Aorta (tissue), 5 donors: ENCODE data around the gene PKNOX2. TPM values are rescaled to one million over a fixed set of nuclear protein-coding genes. Genes with fewer than 3 reads are reported as not detected.

Source experiments
- ATAC-seq: fragments of 200-7000 bp; cut with Tn5 transposase; one replicate; pipeline ENCODE4 v1.9.1; 2022; ENCODE audit warnings: moderate library complexity; ENCODE audit not compliant: low FRiP score
- DNase-seq, 2 donors: peaks; one replicate each; pipeline ENCODE4 v3.0.0-alpha.2; 2020
- H3K27ac ChIP-seq, 2 donors: one replicate each; pipeline ENCODE4 v1.5.1; 2013; ENCODE audit warnings: low read length in 2 of 2, mild to moderate bottlenecking in 2 of 2, moderate library complexity in 2 of 2, control low read depth in 1 of 2, inconsistent platforms in 1 of 2, low read depth in 1 of 2
- H3K27me3 ChIP-seq, 2 donors: one replicate each; pipeline ENCODE4 v1.6.1; 2013; ENCODE audit warnings: control low read depth in 1 of 2, low read length in 1 of 2, mild to moderate bottlenecking in 1 of 2, moderate library complexity in 1 of 2; ENCODE audit not compliant: insufficient read depth in 2 of 2, control insufficient read depth in 1 of 2
- H3K36me3 ChIP-seq, 2 donors: one replicate each; pipeline ENCODE4 v1.6.1; 2013; ENCODE audit warnings: control low read depth in 1 of 2, low read length in 1 of 2, mild to moderate bottlenecking in 1 of 2; ENCODE audit not compliant: insufficient read depth in 2 of 2, control insufficient read depth in 1 of 2
- H3K4me1 ChIP-seq, 2 donors: one replicate each; pipeline ENCODE4 v1.6.1; 2013; ENCODE audit warnings: low read length in 2 of 2, control low read depth in 1 of 2, mild to moderate bottlenecking in 1 of 2, moderate library complexity in 1 of 2; ENCODE audit not compliant: insufficient read depth in 2 of 2, control insufficient read depth in 1 of 2
- H3K4me3 ChIP-seq, 2 donors: one replicate each; pipeline ENCODE4 v1.5.1; 2013; ENCODE audit warnings: low read length in 2 of 2, control low read depth in 1 of 2, mild to moderate bottlenecking in 1 of 2
- H3K9me3 ChIP-seq: one replicate; pipeline ENCODE4 v1.6.1; 2013; ENCODE audit warnings: mild to moderate bottlenecking, low read length; ENCODE audit not compliant: control insufficient read depth
- WGBS, 2 donors: extraction: QIAGEN DNeasy Blood & Tissue Kit; methylation state at CpG; one replicate each; pipeline ENCODE4 v1.1.7; 2013; 5-methylcytosine and 5-hydroxymethylcytosine counted together
- intact Hi-C, 2 donors: fragments of 100-400 bp; cut with DNase I; formaldehyde crosslinking; loops; one replicate each; pipeline versions ENCODE4 v1.14.2 to v1.15.0; 2022
- polyA plus RNA-seq, 2 donors: library from polyadenylated mRNA; stranded (reverse); fragments of 200-250 nt; gene quantifications; one replicate each; pipeline ENCODE4 v1.2.3, GENCODE V29; 2013
- total RNA-seq, 2 donors: library from RNA; stranded (reverse); fragmentation: NEBNext Ultra II Directional; extraction: Animal tissue kit (Norgen Biotek cat#: 25700); gene quantifications; one replicate each; pipeline ENCODE4 v1.2.1, GENCODE V29; 2021
- donor health status: healthy with polysubstance abuse.
- donor health status: Bipolar disorder and iron deficiency.
- donor health status: DM: no; HTN: no; CAD: no.
- donor health status: DM: no; HTN: no; CAD: no.
- donor health status: DM: yes; HTN: yes; CAD: no.

PKNOX2 gene
- total and polyA plus RNA-seq, 4 donors: 1.8 to 19.8 (median 5.8) TPM

DNA sequence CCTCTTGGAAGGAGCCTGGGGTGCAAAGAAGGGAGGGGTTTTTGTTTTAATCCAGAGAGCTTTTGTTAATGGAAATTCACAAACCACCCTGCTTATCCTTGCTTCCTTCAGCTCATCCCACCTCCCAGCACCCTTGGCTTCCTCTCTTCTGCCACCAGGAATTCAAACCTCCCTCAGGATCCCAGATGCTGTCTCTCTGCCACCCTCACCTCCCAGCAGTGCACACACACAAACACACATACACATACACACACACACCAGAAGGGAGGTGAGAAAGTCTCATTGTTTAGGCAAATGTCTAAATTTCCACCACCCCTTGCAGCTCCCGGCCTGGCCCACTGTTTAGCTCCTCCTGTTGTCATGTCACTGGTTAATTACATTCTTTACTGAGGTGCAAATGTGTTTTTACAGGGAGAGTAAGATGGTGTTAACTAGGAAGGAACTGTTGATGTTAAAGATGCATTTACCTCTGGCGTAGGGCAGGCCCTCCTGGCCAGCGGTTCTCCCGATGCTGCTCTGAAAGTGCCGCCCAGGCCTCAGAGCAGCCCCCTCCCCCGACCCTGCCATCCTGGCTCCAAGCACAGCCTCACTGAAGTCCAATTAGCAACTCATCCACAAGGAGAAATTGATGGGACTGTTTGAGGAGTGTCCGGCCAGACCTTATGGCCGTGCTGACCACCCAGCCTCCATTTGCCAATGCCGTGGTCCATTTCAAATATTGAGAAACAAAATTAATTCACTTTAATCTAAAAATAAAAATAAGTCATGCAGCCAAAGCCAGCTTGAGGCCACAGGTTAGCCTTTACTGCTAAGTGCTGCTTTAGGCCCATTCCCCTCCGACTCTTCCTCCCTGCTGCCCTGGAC, 166.1 kb downstream of the PKNOX2 start:
- H3K4me1 ChIP-seq: no peaks in the 10 kb centered on the region
- DNase-seq (peak in 1 of 2 donors; percentile 25), ATAC-seq (no peak)
- intact Hi-C loops: no loop called here
- 92 to 95% methylated on average over 10 of the region's 10 CpGs for WGBS, 2 donors
- H3K9me3 ChIP-seq: no peaks in the 10 kb centered on the region
- no peaks in the 10 kb centered on the region for H3K36me3 ChIP-seq
- H3K4me3 ChIP-seq: no peak overlapping the region
- no peak overlapping the region for H3K27ac ChIP-seq
- H3K27me3 ChIP-seq: no peaks in the 10 kb centered on the region

DNA sequence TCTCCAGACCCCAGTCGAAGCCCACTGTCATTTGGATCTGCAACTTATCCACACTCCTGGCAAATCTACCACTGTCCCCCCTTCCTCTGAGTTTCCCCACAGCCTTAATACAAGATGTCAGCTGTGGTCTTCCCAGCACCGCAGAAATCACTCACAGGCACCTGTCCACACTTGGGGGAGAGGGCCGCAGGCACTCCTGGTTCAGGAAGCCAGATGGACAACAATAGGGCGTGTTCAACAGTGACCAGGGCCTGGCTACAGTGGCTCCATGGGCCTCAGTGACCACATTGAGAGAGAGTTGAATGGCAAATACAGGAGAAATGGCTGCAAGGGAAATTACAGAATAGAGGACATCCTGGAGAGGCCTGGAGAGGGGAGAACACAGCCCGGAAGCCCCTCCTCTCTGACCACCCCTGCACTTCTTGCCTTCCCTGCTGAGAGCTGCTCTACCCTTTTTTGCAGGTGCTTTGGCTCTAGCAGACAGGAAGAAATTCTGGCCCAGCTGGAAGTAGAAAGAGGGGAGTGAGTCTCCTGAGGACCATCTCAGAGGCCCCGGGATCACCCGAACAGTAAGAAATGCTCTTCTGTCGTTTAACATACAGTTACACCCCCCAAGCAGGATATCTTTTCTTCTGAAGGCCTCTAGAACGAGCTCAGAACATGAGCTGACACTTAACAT, 166.9 kb downstream of the PKNOX2 start:
- H3K27ac ChIP-seq: no peak overlapping the region
- WGBS, 2 donors: 90 to 93% methylated on average over 9 of the region's 9 CpGs
- no peaks in the 10 kb centered on the region for H3K9me3 ChIP-seq
- H3K36me3 ChIP-seq: no peaks in the 10 kb centered on the region
- no peaks in the 10 kb centered on the region for H3K27me3 ChIP-seq
- ATAC-seq (no peak), DNase-seq (peak in 1 of 2 donors; percentile 61)
- H3K4me1 ChIP-seq: no peaks in the 10 kb centered on the region
- intact Hi-C loops: no loop called here
- H3K4me3 ChIP-seq: no peak overlapping the region

DNA sequence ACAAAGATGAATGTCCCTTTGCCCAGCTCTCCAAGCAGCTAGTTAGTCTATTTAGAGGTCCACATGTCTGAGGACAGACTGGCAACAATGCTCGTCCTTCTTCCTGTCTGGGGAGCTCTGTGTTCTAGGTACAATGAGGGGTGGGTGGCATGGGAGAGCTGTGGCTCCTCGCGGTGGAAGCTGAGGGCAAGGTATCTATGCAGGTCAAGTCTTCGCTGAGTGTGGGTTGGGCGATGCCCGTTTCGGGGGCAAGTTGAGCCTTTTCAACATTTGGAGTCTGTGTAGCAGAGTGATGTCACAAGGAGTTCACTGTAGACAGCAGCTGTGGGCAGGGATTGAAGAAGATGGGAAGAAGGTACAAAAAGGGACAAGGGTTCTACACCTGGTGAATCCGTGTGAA, 168.3 kb downstream of the PKNOX2 start:
- Histone ChIP-seq H3K27me3 (no peaks in the 10 kb centered on the region), H3K27ac (no peak overlapping the region), H3K4me3 (no peak overlapping the region), H3K36me3 (no peaks in the 10 kb centered on the region), H3K4me1 (no peaks in the 10 kb centered on the region), H3K9me3 (no peaks in the 10 kb centered on the region)
- no peak for ATAC-seq
- intact Hi-C loops: no loop called here
- DNase-seq: peak in 1 of 2 donors; percentile 39
- 83 to 93% methylated on average over 8 of the region's 8 CpGs for WGBS, 2 donors

DNA sequence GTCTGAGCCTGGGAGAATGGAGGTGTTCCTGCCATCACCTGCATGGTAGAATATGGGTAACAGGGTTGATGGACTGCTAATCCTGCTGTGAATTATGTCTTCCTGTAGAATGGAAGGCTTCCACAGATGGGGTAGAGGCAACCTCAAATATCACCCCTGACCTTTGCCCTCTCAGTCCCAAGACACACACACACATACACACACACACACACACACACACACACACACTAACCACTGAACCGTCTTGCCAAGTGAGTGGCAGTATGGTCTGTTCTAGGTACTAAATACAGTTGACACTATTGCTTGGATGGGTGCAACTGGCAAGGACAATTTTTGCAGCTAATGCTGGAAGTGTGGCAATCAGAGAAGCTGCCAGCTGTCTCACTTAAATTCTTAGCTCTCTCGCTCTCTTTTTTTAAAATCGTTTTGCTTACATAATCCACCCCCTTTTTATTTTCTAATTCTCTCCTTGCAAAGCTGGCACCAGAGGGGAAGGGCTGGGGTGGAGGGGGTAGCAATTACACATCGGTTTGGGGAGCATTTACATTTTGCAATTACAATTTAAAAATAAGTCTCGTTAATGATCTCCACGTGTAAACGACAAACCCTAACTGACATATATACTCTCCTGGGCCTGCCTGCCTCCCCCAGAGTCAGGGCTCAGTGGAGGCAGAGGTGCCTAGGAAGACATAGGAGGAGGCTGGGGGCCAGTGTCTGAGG, 169.0 kb downstream of the PKNOX2 start:
- 80 to 82% methylated on average over 7 of the region's 7 CpGs for WGBS, 2 donors
- DNase-seq: peak in 1 of 2 donors; percentile 9
- Histone ChIP-seq H3K9me3 (no peaks in the 10 kb centered on the region), H3K27me3 (no peaks in the 10 kb centered on the region), H3K36me3 (no peaks in the 10 kb centered on the region), H3K4me3 (no peak overlapping the region), H3K27ac (no peak overlapping the region), H3K4me1 (no peaks in the 10 kb centered on the region)
- intact Hi-C loops: no loop called here
- no peak for ATAC-seq

DNA sequence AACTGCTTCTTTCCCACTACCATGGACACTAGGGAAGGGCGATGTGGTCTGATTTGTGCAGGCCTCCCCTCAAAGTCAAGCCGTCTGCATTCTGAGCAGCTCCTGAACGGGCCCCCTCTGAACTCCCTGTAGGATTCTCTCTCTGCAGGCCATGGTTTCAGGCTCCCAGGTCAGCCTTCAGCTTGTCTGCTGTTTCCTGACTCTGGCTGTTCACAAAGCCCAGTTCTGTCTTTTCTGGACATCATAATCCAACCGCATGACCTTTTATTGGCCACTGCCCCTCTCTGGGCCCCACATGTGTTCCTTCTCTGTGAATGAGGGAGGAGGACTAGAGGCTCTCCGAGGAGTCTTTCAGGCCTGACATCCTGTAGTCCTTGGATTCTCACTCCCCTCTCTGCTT, 170.6 kb downstream of the PKNOX2 start:
- WGBS, 2 donors: 86% methylated on average over 5 of the region's 5 CpGs

DNA sequence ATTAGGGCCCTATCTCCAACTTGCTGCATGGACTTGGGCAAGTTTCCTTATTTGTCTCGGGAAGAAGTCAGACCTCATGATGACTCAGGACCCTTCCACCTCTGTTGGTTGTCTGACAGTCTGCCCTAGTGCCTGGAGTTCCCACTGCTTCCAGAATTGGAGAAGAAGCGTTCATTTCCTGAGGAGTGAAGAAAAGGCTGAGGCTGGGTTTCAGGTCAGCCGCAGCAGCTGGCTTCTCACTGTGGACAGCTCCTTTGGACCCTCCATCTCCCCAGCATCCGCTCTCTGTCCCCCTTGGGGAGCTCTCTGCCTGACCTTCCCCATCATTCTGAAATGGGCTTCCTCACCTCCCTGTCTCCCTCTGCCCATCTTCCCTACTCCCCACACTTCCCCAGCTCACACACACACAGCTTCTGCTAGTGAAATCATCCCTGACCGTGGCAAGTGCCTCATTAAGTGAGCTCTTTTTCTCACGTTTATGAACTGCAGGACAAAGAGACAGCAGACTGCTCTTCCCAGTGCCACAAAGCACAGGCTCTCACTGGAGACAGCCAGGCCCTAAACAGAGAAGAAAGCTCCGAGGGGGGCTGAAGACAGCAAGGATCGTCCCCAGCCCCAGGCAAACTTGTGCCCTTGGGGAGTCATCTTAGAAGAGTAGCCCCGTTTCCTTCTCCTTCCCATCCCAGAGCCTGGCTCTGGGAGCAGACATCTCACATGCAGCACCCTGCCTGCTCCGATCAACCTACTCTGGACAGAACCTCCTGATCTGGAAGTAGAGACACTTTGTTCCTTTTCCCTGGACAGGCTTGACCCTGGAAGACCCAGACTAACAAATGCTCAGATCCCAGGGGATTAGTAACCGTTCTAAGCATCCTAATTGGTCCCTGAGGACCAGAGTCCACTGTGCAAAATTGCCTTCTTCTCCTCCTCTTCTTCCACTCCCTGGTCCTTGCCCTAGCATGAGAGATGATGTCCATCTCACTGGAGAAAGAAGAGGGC, 173.6 kb downstream of the PKNOX2 start:
- H3K27ac ChIP-seq: no peak overlapping the region

More for the DNA sequence above, 170.6 kb downstream of the PKNOX2 start:
- no peaks in the 10 kb centered on the region for H3K4me1 ChIP-seq
- no peak overlapping the region for H3K27ac ChIP-seq
- no peaks in the 10 kb centered on the region for H3K9me3 ChIP-seq
- peak in 1 of 2 donors; percentile 52 for DNase-seq
- intact Hi-C loops: no loop called here
- H3K36me3 ChIP-seq: no peaks in the 10 kb centered on the region
- H3K4me3 ChIP-seq: no peak overlapping the region
- ATAC-seq: no peak
- H3K27me3 ChIP-seq: no peaks in the 10 kb centered on the region

DNA sequence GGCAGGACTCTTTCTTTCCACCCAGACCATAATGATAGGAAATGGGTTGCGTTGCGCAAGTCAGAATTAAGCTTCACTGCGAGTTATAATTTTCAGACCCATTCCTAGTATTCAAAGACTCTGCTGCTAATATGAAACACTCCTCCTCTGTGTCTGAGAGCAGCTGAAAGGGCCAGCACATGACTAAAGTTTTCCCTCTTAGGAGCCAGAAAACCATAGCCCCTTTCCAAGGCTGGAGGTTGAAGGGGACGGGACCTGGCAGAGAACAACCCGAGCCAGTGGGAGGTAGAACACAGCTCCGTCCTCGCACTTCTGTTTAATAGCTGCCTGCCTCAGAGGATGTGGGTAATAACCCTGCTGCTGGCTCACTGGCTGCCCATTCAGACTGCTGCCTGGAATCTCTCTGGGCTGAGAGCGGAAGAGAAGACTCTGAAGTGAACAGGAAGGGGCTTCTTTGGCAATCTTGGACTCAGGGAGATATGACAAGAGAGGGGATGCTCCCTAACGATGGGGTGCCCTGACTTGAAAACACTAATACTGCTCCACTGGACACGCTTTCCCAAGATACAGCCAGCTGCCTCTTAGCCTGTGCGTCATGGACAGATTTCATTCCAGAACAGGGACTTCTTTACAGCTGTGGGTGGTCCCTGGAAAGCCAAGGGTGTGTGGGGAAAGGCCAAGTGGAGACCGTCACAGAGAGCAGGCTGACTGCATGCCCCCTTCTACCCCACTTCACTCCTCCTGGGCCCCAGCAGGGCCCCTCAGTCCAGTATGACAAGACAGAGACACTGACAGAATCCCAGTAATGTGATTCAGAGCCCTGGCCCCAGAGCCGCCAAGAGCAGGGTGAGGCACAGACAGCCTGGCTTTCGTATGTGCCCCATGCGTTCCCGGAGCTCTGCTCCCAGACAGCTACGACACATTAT, 174.6 kb downstream of the PKNOX2 start:
- DNase-seq: peak; percentile 67 to 78
- ATAC-seq: peak; percentile 87
- intact Hi-C loops: no loop called here
- 65 to 72% methylated on average over 17 of the region's 17 CpGs for WGBS, 2 donors
- H3K27me3 ChIP-seq: no peaks in the 10 kb centered on the region
- H3K27ac ChIP-seq: no peak overlapping the region
- H3K9me3 ChIP-seq: no peaks in the 10 kb centered on the region
- H3K4me1 ChIP-seq: no peaks in the 10 kb centered on the region
- H3K36me3 ChIP-seq: no peaks in the 10 kb centered on the region
- H3K4me3 ChIP-seq: no peak overlapping the region

More for the DNA sequence above, 173.6 kb downstream of the PKNOX2 start:
- DNase-seq (peak in 1 of 2 donors; percentile 31), ATAC-seq (no peak)
- Histone ChIP-seq H3K4me3 (no peak overlapping the region), H3K36me3 (no peaks in the 10 kb centered on the region), H3K9me3 (no peaks in the 10 kb centered on the region), H3K4me1 (no peaks in the 10 kb centered on the region), H3K27me3 (no peaks in the 10 kb centered on the region)
- 60 to 68% methylated on average over 11 of the region's 11 CpGs for WGBS, 2 donors
- intact Hi-C loops: no loop called here
